ENCODE data around the gene NPIPA5.
"Not testable (repeated sequence)": the region's sequence is repeated elsewhere in the genome, so short reads cannot be mapped to it uniquely, and the experiment has no call there.

NPIPA5 gene

GRCh38 chr16:15395631-15396508, 17.8 kb upstream of the NPIPA5 start, which contains the start of gene MPV17L:
Gene MPV17L, plus strand, starts transcription at chr16:15395754. Its CDS starts 144 bp downstream, at chr16:15395898.
- peak within 1 kb of the TSS; percentile 41 for H3K4me3 ChIP-seq (ENCODE audit: low read depth, low read length)

GRCh38 chr16:15393025-15393424, 14.9 kb upstream of the NPIPA5 start:
- not testable (repeated sequence) for H3K4me3 ChIP-seq (ENCODE audit: low read depth, low read length); DNase-seq (ENCODE audit: low read depth)

More at GRCh38 chr16:15395631-15396508, 17.8 kb upstream of the NPIPA5 start, which contains the start of gene MPV17L:
- not testable (repeated sequence) for DNase-seq (ENCODE audit: low read depth)

GRCh38 chr16:15389916-15390315, 11.8 kb upstream of the NPIPA5 start:
- DNase-seq (ENCODE audit: low read depth); H3K4me3 ChIP-seq (ENCODE audit: low read depth, low read length): not testable (repeated sequence)

- H3K4me3 ChIP-seq (ENCODE audit: low read depth, low read length); DNase-seq (ENCODE audit: low read depth): not testable (repeated sequence)
Measured at GRCh38 chr16:15388060-15388459, 10.0 kb upstream of the NPIPA5 start.

GRCh38 chr16:15382810-15383209, 4.7 kb upstream of the NPIPA5 start:
- H3K4me3 ChIP-seq (ENCODE audit: low read depth, low read length); DNase-seq (ENCODE audit: low read depth): not testable (repeated sequence)

- H3K4me3 ChIP-seq (ENCODE audit: low read depth, low read length); DNase-seq (ENCODE audit: low read depth): not testable (repeated sequence)
Measured at GRCh38 chr16:15357495-15357894, 20.6 kb downstream of the NPIPA5 start.

GRCh38 chr16:15354846-15355245, 23.2 kb downstream of the NPIPA5 start:
- not testable (repeated sequence) for DNase-seq (ENCODE audit: low read depth); H3K4me3 ChIP-seq (ENCODE audit: low read depth, low read length)

GRCh38 chr16:15352852-15353251, 25.2 kb downstream of the NPIPA5 start:
- H3K4me3 ChIP-seq (ENCODE audit: low read depth, low read length); DNase-seq (ENCODE audit: low read depth): not testable (repeated sequence)

GRCh38 chr16:15351745-15352144, 26.3 kb downstream of the NPIPA5 start:
- not testable (repeated sequence) for H3K4me3 ChIP-seq (ENCODE audit: low read depth, low read length)

GRCh38 chr16:15351251-15351650, 26.8 kb downstream of the NPIPA5 start:
- not testable (repeated sequence) for DNase-seq (ENCODE audit: low read depth); H3K4me3 ChIP-seq (ENCODE audit: low read depth, low read length)

More at GRCh38 chr16:15351745-15352144, 26.3 kb downstream of the NPIPA5 start:
- not testable (repeated sequence) for DNase-seq (ENCODE audit: low read depth)

- not testable (repeated sequence) for DNase-seq (ENCODE audit: low read depth); H3K4me3 ChIP-seq (ENCODE audit: low read depth, low read length)
Measured at GRCh38 chr16:15348721-15349120, 29.4 kb downstream of the NPIPA5 start.

GRCh38 chr16:15342337-15342736, 35.8 kb downstream of the NPIPA5 start:
- not testable (repeated sequence) for DNase-seq (ENCODE audit: low read depth)

GRCh38 chr16:15338986-15339385, 39.1 kb downstream of the NPIPA5 start:
- H3K4me3 ChIP-seq (ENCODE audit: low read depth, low read length); DNase-seq (ENCODE audit: low read depth): not testable (repeated sequence)

More at GRCh38 chr16:15342337-15342736, 35.8 kb downstream of the NPIPA5 start:
- H3K4me3 ChIP-seq (ENCODE audit: low read depth, low read length) = not testable (repeated sequence)

GRCh38 chr16:15337974-15338605, 40.0 kb downstream of the NPIPA5 start:
- H3K4me3 ChIP-seq (ENCODE audit: low read depth, low read length); DNase-seq (ENCODE audit: low read depth): not testable (repeated sequence)

GRCh38 chr16:15335609-15336008, 42.5 kb downstream of the NPIPA5 start:
- not testable (repeated sequence) for H3K4me3 ChIP-seq (ENCODE audit: low read depth, low read length); DNase-seq (ENCODE audit: low read depth)

- not testable (repeated sequence) for H3K4me3 ChIP-seq (ENCODE audit: low read depth, low read length)
Measured at GRCh38 chr16:15333969-15334368, 44.1 kb downstream of the NPIPA5 start.

GRCh38 chr16:15330978-15331377, 47.1 kb downstream of the NPIPA5 start:
- DNase-seq (ENCODE audit: low read depth); H3K4me3 ChIP-seq (ENCODE audit: low read depth, low read length): not testable (repeated sequence)

More at GRCh38 chr16:15333969-15334368, 44.1 kb downstream of the NPIPA5 start:
- not testable (repeated sequence) for DNase-seq (ENCODE audit: low read depth)

- H3K4me3 ChIP-seq (ENCODE audit: low read depth, low read length); DNase-seq (ENCODE audit: low read depth): not testable (repeated sequence)
Measured at GRCh38 chr16:15324954-15325353, 53.1 kb downstream of the NPIPA5 start.

- not testable (repeated sequence) for H3K4me3 ChIP-seq (ENCODE audit: low read depth, low read length)
Measured at GRCh38 chr16:15323373-15323772, 54.7 kb downstream of the NPIPA5 start.

GRCh38 chr16:15321221-15321620, 56.9 kb downstream of the NPIPA5 start:
- not testable (repeated sequence) for H3K4me3 ChIP-seq (ENCODE audit: low read depth, low read length)

More at GRCh38 chr16:15323373-15323772, 54.7 kb downstream of the NPIPA5 start:
- DNase-seq (ENCODE audit: low read depth) = not testable (repeated sequence)

More at GRCh38 chr16:15321221-15321620, 56.9 kb downstream of the NPIPA5 start:
- DNase-seq (ENCODE audit: low read depth) = not testable (repeated sequence)
